Measurements from ENCODE around the gene SPPL3.

GRCh38 chr12:120917748-120918147 is 13.6 kb upstream of the SPPL3 start:
- TF ChIP-seq POLR2AphosphoS5 (IDR thresholded peaks at IDR 0.05; ENCODE audit: borderline replicate concordance, low read depth, low read length): no peak
- TF ChIP-seq FOXP2 (optimal IDR thresholded peaks at IDR 0.05; ENCODE audit: control extremely low read depth, extremely low read length, insufficient read depth): no peak
- TF ChIP-seq EZH2 (IDR thresholded peaks at IDR 0.05): no peak

Data from SK-N-MC (cell line).